WTC11 (cell line): ENCODE measurements around the gene SARDH.

Experiments
- GTF2I ChIP-seq: fragments of 250-450 bp; sonication (Bioruptor Pico); conservative IDR thresholded peaks from 2 replicates; pipeline ENCODE4 v1.4.0; 2021; ENCODE audit warnings: mild to moderate bottlenecking
- TF ChIP-seq, protein P1 (sequence below): fragments of 200-600 bp; IDR thresholded peaks from 2 replicates; pipeline ENCODE4 v1.8.0; 2022; ENCODE audit warnings: antibody characterized with exemption

DNA sequence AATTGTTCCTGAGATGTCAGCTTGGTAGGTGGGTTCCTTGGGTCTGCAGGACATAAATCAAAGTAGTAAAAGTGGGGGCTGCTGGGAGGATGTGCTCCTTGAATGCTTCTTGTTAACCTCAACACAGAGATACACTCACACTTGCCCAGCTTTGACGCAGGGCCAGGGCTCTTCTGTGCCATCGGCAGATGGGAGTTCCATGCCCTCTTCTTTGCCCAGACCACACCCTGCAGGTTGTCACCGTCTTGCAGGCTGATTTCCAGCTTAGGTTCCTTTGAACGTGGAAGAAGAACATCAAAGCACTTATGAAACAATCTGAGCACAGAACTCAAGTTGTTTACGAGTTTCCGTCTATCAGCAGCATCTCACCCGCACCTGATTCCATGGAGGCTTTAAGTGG lies 91.0 kb downstream of the SARDH start:
- TF ChIP-seq, protein P1, sequence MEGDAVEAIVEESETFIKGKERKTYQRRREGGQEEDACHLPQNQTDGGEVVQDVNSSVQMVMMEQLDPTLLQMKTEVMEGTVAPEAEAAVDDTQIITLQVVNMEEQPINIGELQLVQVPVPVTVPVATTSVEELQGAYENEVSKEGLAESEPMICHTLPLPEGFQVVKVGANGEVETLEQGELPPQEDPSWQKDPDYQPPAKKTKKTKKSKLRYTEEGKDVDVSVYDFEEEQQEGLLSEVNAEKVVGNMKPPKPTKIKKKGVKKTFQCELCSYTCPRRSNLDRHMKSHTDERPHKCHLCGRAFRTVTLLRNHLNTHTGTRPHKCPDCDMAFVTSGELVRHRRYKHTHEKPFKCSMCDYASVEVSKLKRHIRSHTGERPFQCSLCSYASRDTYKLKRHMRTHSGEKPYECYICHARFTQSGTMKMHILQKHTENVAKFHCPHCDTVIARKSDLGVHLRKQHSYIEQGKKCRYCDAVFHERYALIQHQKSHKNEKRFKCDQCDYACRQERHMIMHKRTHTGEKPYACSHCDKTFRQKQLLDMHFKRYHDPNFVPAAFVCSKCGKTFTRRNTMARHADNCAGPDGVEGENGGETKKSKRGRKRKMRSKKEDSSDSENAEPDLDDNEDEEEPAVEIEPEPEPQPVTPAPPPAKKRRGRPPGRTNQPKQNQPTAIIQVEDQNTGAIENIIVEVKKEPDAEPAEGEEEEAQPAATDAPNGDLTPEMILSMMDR, result no peak
- TF ChIP-seq GTF2I (CRISPR knock-in tag), result no peak
